GM11168 (cell line): ENCODE data around the gene LRP5.
"Not testable (repeated sequence)": the region's sequence is repeated elsewhere in the genome, so short reads cannot be mapped to it uniquely, and the experiment has no call there.

Experiments used
- in situ Hi-C: fragments of 300-500 bp; cut with MboI; formaldehyde crosslinking; loops from one replicate; pipeline ENCODE4 v1.12.0; 2022; ENCODE audit warnings: low sequenced_read_pairs; ENCODE audit not compliant: unreplicated experiment

Gene LRP5

GRCh38 chr11:68449951-68450350 lies 137.6 kb downstream of the LRP5 start:
- in situ Hi-C loops = no loop called here

- in situ Hi-C loops = no loop called here
Measured at GRCh38 chr11:68450711-68451110, 138.3 kb downstream of the LRP5 start.

GRCh38 chr11:68454767-68455166 lies 142.4 kb downstream of the LRP5 start:
- in situ Hi-C loops = no loop called here

- in situ Hi-C loops = no loop called here
Measured at GRCh38 chr11:68455485-68455884, 143.1 kb downstream of the LRP5 start.

GRCh38 chr11:68457216-68457897 lies 145.0 kb downstream of the LRP5 start:
- in situ Hi-C loops = no loop called here

- in situ Hi-C loops = no loop called here
Measured at GRCh38 chr11:68457898-68458249, 145.5 kb downstream of the LRP5 start.

- in situ Hi-C loops = not testable (repeated sequence)
Measured at GRCh38 chr11:68458340-68458739, 145.9 kb downstream of the LRP5 start.

GRCh38 chr11:68459886-68460740 lies 147.7 kb downstream of the LRP5 start:
- in situ Hi-C loops = no loop called here

- in situ Hi-C loops = no loop called here
Measured at GRCh38 chr11:68460741-68461574, 148.6 kb downstream of the LRP5 start, which contains the start of gene PPP6R3. Gene PPP6R3 (plus strand): TSS chr11:68460752. CDS start chr11:68537665, 76,913 bp downstream.

- in situ Hi-C loops = no loop called here
Measured at GRCh38 chr11:68461575-68461917, 149.2 kb downstream of the LRP5 start.

GRCh38 chr11:68463714-68464113 lies 151.3 kb downstream of the LRP5 start:
- in situ Hi-C loops = no loop called here

GRCh38 chr11:68467201-68467834 lies 154.9 kb downstream of the LRP5 start:
- in situ Hi-C loops = no loop called here

- in situ Hi-C loops = no loop called here
Measured at GRCh38 chr11:68468217-68468828, 155.9 kb downstream of the LRP5 start.

- in situ Hi-C loops = no loop called here
Measured at GRCh38 chr11:68469122-68469521, 156.7 kb downstream of the LRP5 start.

GRCh38 chr11:68469642-68470041 lies 157.3 kb downstream of the LRP5 start:
- in situ Hi-C loops = no loop called here

GRCh38 chr11:68470304-68470811 lies 158.0 kb downstream of the LRP5 start:
- in situ Hi-C loops = no loop called here

GRCh38 chr11:68471360-68472340 lies 159.3 kb downstream of the LRP5 start:
- in situ Hi-C loops = no loop called here

- in situ Hi-C loops = no loop called here
Measured at GRCh38 chr11:68472778-68473177, 160.4 kb downstream of the LRP5 start.

- in situ Hi-C loops = no loop called here
Measured at GRCh38 chr11:68473693-68474092, 161.3 kb downstream of the LRP5 start.
